GM12873 (cell line): ENCODE results near the gene ABAT.
A peak's percentile ranks its signal among the peaks of the same experiment; 100 is the strongest.

ENCODE experiments used
- TF ChIP-seq, protein P1 (sequence below): IDR thresholded peaks from 2 replicates; pipeline ENCODE4 v1.5.1; 2012; ENCODE audit warnings: low read depth, mild to moderate bottlenecking, moderate library complexity, low read length, control low read depth; ENCODE audit not compliant: insufficient read depth; ENCODE audit errors: missing control alignments

ABAT gene

DNA sequence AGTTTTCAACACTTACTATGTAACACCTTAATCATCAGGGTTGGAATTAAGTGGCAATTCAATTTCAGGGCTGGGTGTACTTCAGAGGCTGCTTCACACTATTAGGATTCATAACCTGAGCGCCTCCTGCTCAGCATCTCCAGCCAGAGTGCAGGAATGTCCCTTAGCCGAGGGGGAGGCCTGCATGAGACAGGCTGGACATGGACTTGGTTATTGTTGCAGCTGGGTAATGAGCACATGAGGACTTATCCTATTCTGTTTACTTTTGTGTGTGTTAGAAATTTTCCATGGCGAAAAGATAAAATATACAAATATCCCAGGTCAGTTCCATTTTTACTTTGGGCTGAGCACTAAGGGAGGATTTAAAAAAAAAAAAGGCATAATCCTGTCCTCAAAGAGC, 133.6 kb downstream of the ABAT start:
- TF ChIP-seq, protein P1, sequence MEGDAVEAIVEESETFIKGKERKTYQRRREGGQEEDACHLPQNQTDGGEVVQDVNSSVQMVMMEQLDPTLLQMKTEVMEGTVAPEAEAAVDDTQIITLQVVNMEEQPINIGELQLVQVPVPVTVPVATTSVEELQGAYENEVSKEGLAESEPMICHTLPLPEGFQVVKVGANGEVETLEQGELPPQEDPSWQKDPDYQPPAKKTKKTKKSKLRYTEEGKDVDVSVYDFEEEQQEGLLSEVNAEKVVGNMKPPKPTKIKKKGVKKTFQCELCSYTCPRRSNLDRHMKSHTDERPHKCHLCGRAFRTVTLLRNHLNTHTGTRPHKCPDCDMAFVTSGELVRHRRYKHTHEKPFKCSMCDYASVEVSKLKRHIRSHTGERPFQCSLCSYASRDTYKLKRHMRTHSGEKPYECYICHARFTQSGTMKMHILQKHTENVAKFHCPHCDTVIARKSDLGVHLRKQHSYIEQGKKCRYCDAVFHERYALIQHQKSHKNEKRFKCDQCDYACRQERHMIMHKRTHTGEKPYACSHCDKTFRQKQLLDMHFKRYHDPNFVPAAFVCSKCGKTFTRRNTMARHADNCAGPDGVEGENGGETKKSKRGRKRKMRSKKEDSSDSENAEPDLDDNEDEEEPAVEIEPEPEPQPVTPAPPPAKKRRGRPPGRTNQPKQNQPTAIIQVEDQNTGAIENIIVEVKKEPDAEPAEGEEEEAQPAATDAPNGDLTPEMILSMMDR: no peak

DNA sequence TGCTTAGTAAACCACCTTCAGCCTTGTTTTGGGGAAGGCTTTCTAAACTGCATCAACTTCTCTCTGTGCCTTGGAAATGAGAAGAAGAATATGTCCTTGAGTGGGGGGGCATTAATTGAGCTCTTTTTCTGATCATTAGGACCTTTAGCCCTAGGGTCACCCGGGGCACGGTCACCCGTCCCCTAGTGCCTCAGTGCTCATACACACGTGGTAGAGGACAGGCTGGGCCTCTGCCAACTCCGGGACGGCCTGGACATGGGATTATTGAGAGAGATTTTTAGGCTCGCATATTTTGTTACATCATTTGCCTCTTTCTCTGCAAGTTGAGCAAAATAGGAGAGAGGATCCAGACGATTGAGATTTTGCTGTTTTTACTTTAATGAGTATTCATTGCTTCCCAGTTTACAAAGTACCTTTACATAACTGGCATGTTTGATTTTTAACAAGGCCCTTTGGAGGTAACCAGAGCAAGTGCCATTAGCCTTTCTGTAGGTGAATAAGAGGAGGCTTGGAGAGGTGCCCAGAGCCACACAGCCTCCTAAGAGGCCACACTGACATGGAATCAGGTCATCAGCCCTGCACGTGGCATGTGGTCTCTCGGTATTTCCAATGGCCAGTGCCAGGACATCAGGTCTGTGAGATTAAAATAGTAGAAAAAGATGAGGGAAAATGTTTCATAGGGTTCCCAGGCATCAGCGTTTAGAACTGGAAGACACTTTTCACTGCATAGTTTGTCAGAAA, 134.4 kb downstream of the ABAT start:
- TF ChIP-seq, protein P1: no peak

DNA sequence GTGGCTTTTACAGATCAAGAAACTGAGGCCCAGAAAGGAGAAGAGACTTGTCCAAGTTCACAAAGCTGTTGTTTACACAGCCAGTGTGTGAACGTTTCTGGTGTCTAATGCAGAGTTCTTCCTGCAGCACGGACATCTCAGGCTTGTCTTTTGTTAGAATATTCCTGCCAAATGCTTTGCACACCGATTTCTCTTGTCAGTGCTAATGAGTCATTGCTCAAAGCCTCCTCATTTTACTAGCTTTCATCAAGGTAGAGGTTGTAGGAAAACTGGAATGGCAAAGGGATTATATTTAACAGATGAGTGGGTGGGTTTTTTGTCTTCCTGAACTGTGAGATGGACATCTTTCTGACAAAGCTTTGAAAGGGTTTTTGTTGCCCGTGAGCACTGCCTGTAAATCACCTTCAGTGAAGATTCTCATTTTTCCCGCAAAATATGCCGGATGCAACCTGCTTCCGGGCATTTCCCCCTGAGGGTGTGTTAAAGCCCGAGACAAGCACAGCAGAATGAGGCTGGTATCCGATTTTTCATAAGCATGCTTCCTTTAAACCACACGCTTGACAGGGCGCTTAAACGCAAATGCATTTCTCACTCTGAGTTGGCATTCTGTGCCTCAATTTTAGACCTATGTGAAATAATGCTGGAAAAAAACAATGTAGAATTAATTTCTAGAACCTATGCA, 137.9 kb downstream of the ABAT start:
- TF ChIP-seq, protein P1: no peak

DNA sequence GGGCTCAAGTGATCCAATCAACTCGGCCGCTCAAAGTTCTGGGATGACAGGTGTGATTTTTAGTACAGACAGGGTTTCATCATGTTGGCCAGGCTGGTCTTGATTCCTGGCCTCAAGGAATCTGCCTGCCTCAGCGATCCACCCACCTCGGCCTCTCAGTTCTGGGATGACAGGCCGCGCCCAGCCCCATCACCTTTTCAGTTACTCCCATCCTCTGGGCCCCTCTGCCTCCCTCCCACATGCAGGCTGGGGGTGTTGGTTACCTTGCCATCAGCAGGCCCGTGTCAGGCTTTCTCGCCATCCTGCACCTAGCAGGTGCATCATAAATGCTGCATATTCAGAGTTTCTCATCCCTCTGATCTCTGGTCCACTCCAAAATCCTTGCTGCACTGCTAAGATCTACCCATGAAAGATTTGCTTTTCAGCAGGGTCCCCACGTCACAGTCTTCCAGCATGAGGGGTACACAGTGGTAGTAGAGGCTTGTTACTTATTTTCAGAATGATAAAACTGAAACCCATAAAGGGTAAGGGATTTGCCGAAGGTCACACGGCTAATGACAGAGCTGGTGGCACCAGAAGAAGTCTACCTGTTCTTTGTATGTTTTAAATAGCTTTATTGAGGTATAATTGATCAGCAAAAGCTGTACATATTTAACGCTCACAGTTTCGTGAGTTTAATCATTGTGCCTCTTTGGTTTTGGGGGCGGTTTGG, 139.8 kb downstream of the ABAT start:
- TF ChIP-seq, protein P1: no peak

DNA sequence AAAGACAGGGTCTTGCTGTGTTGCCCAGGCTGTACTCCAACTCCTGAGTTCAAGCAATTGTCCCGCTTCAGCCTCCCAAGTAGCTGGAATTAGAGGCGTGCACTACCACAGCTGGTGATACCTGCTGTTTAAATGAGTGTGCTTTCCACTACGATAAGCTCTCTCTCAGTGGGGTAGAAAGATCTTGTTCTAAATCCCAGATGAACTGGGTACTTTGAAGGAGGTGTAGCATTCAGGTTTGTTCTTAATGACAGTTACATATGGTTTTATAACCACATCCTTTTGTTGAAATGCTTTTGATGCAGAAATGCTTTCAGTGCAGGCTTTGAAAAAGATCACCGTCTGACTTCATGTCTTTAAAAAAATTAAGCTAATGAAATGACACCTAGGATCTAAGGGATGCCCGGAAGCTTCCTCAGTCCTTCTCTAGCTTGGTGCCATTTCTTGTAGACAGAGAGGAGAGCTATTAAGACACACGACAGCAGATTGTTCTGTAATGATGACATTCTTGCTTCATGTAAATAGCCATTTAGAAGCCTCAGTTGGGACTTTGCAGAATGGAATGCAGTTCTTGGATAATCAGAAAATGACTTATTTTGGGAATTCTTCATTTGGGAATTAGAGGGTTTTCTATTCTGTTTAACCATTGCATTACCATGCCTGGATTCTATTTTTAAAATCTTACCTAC, 142.7 kb downstream of the ABAT start:
- TF ChIP-seq, protein P1: no peak

DNA sequence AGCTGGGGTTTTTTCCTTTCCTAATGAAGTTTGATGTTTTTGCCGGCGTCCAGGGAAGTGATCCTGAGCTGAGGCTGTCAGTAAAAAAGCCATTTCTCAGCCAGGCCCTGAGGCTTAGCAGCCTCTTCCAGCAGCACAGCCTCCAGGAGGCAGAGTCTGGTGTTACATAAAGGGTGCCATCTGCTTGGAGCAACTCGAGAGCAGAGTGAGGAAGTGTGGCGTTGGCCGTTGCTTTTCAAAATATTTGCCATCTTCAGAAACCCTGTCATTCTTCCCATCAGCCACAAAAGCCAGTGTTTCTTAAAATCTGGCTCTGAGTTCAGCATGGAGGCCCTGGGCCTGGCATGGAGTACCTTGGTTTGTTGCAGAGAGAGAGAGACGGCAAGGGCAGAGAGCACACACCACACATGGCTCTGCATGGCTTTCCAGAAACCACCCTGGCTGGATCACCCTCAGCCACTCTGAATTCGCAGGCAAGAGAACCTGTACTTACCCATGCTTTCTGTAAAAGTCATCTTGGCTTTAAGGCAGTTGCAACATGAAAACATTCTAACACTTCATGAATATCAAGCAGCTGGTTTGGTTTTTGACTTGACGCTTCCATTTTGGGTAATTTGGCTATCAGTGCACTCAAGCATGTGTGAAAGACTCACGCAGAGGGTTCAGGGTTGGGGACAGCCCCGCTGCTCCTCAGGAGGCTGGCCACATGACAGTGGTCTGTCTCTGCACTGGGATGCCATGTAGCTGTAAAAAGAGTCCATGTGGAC, 144.3 kb downstream of the ABAT start:
- TF ChIP-seq, protein P1: peak; percentile 23
